Pancreas (tissue), 10 donors: ENCODE measurements around the gene FADS2. TPM values are rescaled to one million over a fixed set of nuclear protein-coding genes. Genes with fewer than 3 reads are reported as not detected.

Source experiments
- ATAC-seq, 4 donors: fragments of 200-7000 bp; cut with Tn5 transposase; one replicate each; pipeline versions ENCODE4 v1.8.0 to v1.9.1; 2020; ENCODE audit warnings: mild to moderate bottlenecking in 4 of 4, moderate library complexity in 4 of 4
- DNase-seq, 6 donors: peaks; one replicate each; pipeline ENCODE4 v3.0.0-alpha.2; 2020
- FAIRE-seq: peaks from 2 replicates; lab custom pipeline; 2012; peaks lifted over from hg19 to GRCh38; lab: Jason Lieb, UNC
- H3K27ac ChIP-seq, 4 donors: fragments of 200-600 bp; sonication (generic); 1 replicate in 3 of 4; 2 replicates in 1 of 4; pipeline versions ENCODE4 v1.5.0 to v1.8.0; 2020
- H3K27me3 ChIP-seq, 4 donors: fragments of 200-600 bp; one replicate each; pipeline ENCODE4 v1.8.0; 2021
- H3K36me3 ChIP-seq, 3 donors: fragments of 200-600 bp; sonication (generic) in 1 of 3; one replicate each; pipeline versions ENCODE4 v1.5.0 to v1.8.0; 2020 to 2021
- H3K4me1 ChIP-seq, 3 donors: fragments of 200-600 bp; one replicate each; pipeline ENCODE4 v1.8.0; 2021
- H3K4me3 ChIP-seq, 4 donors: fragments of 200-600 bp; sonication (generic) in 2 of 4; one replicate each; pipeline versions ENCODE4 v1.5.0 to v1.8.0; 2020 to 2021
- H3K9me3 ChIP-seq, 4 donors: fragments of 200-600 bp; one replicate each; pipeline ENCODE4 v1.8.0; 2021
- WGBS, 2 donors: extraction: QIAGEN DNeasy Blood & Tissue Kit; methylation state at CpG; one replicate each; pipeline ENCODE4 v1.1.7; 2013; 5-methylcytosine and 5-hydroxymethylcytosine counted together
- intact Hi-C, 3 donors: fragments of 100-400 bp; cut with DNase I; formaldehyde crosslinking; loops; one replicate each; pipeline versions ENCODE4 v1.11.1 to v1.14.2; 2022
- polyA plus RNA-seq, 2 donors: library from polyadenylated mRNA; stranded (reverse); fragments of 200-250 nt; gene quantifications; one replicate each; pipeline ENCODE4 v1.2.3, GENCODE V29; 2013
- total RNA-seq, 6 donors: library from RNA; stranded (reverse); fragmentation: NEBNext Ultra II Directional in 4 of 6; extraction: Animal tissue kit (Norgen Biotek cat#: 25700) in 4 of 6; gene quantifications; one replicate each; pipeline versions ENCODE4 v1.2.1 to v1.2.4, GENCODE V29; 2021 to 2023
- TF ChIP-seq, protein P1 (sequence below), 4 donors: fragments of 200-600 bp; sonication (generic) in 3 of 4; IDR thresholded peaks; one replicate each; pipeline versions ENCODE4 v1.5.0 to v1.8.0; 2021; ENCODE audit warnings: antibody characterized with exemption in 4 of 4
- donor health status: healthy with polysubstance abuse.
- donor health status: DM: no; HTN: no; CAD: no; lungs with moderate emphysema.
- donor health status: DM: no; HTN: no; CAD: no.
- donor health status: control.
- donor health status: control.
- donor health status: Bipolar disorder and iron deficiency.
- donor health status: DM: yes; HTN: yes; CAD: no.
- donor health status: DM: no; HTN: no; CAD: no.
- donor health status: DM: no; HTN: no; CAD: no.
- donor health status: DM: yes; HTN: yes; CAD: no.

The FADS2 gene
- total and polyA plus RNA-seq, 8 donors: 1.7 to 21.3 (median 7.3) TPM

DNA sequence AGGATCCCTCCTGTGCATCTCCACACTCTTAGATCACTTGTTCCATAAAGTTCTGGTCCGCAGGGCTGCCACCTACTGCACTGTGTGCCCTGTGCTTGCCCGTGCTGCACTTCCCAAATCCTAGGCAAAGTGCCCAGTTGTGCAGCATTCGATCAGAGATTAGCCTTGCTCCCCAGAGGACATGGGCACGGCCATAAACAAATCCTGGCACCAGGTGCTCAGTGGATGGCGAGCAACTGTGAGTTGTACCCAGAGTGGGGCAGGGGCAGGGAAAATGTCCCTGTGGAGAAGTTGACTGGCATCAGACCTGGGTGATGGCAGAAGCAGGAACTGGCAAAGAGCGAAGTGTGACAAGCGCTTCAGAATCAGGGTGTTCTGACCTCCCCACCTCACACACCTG, 4.7 kb downstream of the FADS2 start:
- TF ChIP-seq, protein P1, sequence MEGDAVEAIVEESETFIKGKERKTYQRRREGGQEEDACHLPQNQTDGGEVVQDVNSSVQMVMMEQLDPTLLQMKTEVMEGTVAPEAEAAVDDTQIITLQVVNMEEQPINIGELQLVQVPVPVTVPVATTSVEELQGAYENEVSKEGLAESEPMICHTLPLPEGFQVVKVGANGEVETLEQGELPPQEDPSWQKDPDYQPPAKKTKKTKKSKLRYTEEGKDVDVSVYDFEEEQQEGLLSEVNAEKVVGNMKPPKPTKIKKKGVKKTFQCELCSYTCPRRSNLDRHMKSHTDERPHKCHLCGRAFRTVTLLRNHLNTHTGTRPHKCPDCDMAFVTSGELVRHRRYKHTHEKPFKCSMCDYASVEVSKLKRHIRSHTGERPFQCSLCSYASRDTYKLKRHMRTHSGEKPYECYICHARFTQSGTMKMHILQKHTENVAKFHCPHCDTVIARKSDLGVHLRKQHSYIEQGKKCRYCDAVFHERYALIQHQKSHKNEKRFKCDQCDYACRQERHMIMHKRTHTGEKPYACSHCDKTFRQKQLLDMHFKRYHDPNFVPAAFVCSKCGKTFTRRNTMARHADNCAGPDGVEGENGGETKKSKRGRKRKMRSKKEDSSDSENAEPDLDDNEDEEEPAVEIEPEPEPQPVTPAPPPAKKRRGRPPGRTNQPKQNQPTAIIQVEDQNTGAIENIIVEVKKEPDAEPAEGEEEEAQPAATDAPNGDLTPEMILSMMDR (IDR thresholded peaks at IDR 0.05): no peak
- no peaks in the 10 kb centered on the region for H3K27me3 ChIP-seq
- peaks cover 0 to 5% (median 2%) of the 10 kb centered on the region in 3 donors for H3K4me1 ChIP-seq
- 54 to 57% methylated on average over 7 of the region's 7 CpGs for WGBS, 2 donors
- ATAC-seq (no peak), FAIRE-seq (no peak), DNase-seq (peak in 1 of 6 donors; percentile 38)
- H3K4me3 ChIP-seq: no peak overlapping the region
- no peaks in the 10 kb centered on the region for H3K36me3 ChIP-seq
- H3K27ac ChIP-seq: no peak overlapping the region
- no peaks in the 10 kb centered on the region for H3K9me3 ChIP-seq
- intact Hi-C loops: no loop called here

DNA sequence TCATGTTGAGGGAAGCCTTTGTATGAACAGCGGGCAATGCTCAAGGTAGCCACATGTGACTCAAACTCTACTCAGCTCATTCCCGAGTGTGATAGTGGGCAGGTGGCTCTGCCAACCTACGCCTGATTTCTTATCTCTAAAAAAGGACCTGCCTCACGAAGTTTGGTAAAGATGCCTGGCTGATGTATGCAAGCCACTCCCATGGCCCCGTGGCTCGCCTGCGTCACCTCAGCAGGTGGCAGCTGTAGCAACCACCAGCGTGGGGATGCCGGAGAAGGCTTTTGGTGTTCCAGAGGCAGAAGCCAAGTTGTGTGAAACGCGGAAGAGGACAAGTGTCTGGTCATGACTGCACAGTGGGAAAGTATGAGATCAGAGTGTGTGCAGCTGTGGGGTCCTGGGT, 5.4 kb downstream of the FADS2 start:
- Histone ChIP-seq H3K4me3 (no peak overlapping the region), H3K27ac (no peak overlapping the region), H3K36me3 (no peaks in the 10 kb centered on the region), H3K27me3 (no peaks in the 10 kb centered on the region), H3K4me1 (peaks cover 0 to 2% (median under 1%) of the 10 kb centered on the region in 3 donors), H3K9me3 (no peaks in the 10 kb centered on the region)
- intact Hi-C loops: no loop called here
- TF ChIP-seq, protein P1 (IDR thresholded peaks at IDR 0.05): no peak
- WGBS, 2 donors: 78% methylated on average over 11 of the region's 11 CpGs
- peak in 2 of 6 donors; percentile 0 to 10 for DNase-seq
- no peak for FAIRE-seq
- no peak for ATAC-seq

DNA sequence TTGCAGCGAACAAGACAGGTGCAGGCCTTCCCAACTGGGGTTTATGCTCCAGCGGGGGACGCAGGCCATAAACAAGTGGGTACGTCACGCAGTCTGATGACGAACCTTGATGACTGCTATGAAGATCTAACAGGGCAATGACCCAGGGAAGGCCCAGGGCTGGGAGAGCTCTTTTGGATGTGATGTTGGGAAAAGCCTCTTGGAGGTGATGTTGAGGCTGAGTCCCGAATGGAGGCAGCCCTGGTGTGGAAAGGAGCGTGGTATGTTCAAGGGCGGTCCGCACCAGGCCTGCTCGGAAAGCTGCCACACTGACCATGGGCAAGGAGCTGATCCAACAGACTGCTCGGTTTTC, 5.8 kb downstream of the FADS2 start:
- H3K4me1 ChIP-seq: peaks cover 0 to 2% (median 0%) of the 10 kb centered on the region in 3 donors
- no peaks in the 10 kb centered on the region for H3K36me3 ChIP-seq
- H3K27ac ChIP-seq: peak overlapping the region in 1 of 4 donors; percentile 4
- no peak for FAIRE-seq
- ATAC-seq: no peak
- WGBS, 2 donors: 93 to 95% methylated on average over 12 of the region's 12 CpGs
- TF ChIP-seq, protein P1 (IDR thresholded peaks at IDR 0.05): no peak
- H3K9me3 ChIP-seq: no peaks in the 10 kb centered on the region
- intact Hi-C loops: no loop called here
- no peak overlapping the region for H3K4me3 ChIP-seq
- no peaks in the 10 kb centered on the region for H3K27me3 ChIP-seq
- DNase-seq: peak in 1 of 6 donors; percentile 13

DNA sequence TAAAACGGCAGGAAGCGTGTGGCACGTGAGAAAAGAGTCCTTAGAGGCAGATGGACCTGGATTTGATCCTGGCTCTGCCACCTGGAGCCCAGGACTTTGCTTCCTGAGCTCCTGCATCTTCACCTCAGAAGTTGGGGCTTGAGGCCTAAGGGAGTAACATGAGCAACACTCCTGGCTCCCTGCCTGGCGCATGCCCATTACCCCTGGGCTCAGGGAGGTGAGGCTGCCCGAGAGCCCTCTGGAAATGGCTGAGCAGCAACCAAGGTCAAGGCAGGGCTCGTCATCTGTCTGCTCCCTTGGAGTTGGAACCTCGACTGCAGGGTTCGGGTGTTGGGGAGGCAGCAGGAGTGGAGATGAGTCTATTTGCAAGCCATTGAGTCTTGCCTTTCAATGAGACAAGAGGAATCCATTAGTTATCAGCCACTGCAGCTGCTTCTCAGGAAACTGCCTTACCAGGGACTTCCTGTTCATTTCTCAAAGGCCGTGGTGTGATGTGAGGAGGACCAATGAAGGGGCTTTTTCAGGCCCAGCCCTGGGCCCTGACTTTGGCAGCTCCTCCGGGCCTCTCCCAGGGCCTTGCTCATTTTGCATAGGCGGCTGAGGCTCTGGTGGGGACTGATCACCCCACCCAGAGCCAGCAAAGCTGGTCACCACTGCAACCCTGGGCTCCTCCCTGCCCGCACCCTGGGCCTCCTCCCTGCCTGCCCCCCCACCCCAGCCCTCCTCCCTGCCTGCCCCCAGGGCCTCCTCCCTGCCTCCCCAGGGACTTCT, 6.4 kb downstream of the FADS2 start:
- Histone ChIP-seq H3K27me3 (no peaks in the 10 kb centered on the region), H3K27ac (peak overlapping the region in 1 of 4 donors; percentile 4), H3K9me3 (no peaks in the 10 kb centered on the region), H3K4me3 (no peak overlapping the region), H3K4me1 (peaks cover 0 to under 1% (median 0%) of the 10 kb centered on the region in 3 donors), H3K36me3 (no peaks in the 10 kb centered on the region)
- 60 to 70% methylated on average over 11 to 12 of the region's 12 CpGs for WGBS, 2 donors
- FAIRE-seq (no peak), ATAC-seq (peak in 3 of 4 donors; percentile 53 to 63 (median 59)), DNase-seq (no peak)
- intact Hi-C loops: no loop called here
- TF ChIP-seq, protein P1 (IDR thresholded peaks at IDR 0.05): no peak

DNA sequence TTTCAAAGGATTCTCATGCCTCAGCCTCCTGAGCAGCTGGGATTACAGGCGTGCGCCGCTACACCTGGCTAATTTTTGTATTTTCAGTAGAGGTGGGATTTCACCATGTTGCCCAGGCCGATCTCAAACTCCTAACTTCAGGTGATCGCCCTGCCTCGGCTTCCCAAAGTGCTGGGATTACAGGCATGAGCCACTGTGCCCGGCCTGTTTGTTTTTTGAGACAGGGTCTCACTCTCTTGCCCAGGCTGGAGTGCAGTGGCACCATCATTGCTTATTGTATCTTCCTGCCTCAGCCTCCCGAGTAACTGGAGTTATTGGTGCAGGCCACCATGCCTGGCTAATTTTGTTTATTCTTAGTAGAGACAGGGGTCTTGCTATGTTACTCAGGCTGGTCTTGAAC, 8.1 kb downstream of the FADS2 start:
- DNase-seq (no peak), ATAC-seq (no peak), FAIRE-seq (no peak)
- TF ChIP-seq, protein P1 (IDR thresholded peaks at IDR 0.05): no peak
- Histone ChIP-seq H3K4me1 (no peaks in the 10 kb centered on the region), H3K27ac (no peak overlapping the region), H3K27me3 (no peaks in the 10 kb centered on the region), H3K9me3 (no peaks in the 10 kb centered on the region), H3K4me3 (no peak overlapping the region), H3K36me3 (no peaks in the 10 kb centered on the region)
- intact Hi-C loops: no loop called here
- 95% methylated on average over 8 of the region's 8 CpGs for WGBS, 2 donors
